Heart right ventricle (tissue), 16 donors: ENCODE results near the gene PLEKHA5. TPM values are rescaled to one million over a fixed set of nuclear protein-coding genes. Genes with fewer than 3 reads are reported as not detected.

Experiments used
- ATAC-seq, 8 donors: fragments of 200-7000 bp; cut with Tn5 transposase; one replicate each; pipeline ENCODE4 v1.9.1; 2020; ENCODE audit warnings: mild to moderate bottlenecking in 8 of 8, moderate library complexity in 8 of 8, moderate number of reproducible peaks in 1 of 8
- DNase-seq, 2 donors: peaks; one replicate each; pipeline ENCODE4 v3.0.0-alpha.2; 2020
- H3K27ac ChIP-seq, 10 donors: fragments of 200-600 bp; sonication (generic) in 2 of 10; one replicate each; pipeline versions ENCODE4 v1.5.0 to v1.8.0; 2020 to 2022; ENCODE audit warnings: mild to moderate bottlenecking in 3 of 10
- H3K27me3 ChIP-seq, 7 donors: fragments of 200-600 bp; one replicate each; pipeline ENCODE4 v1.8.0; 2021 to 2022; ENCODE audit warnings: mild to moderate bottlenecking in 2 of 7
- H3K36me3 ChIP-seq, 9 donors: fragments of 200-600 bp; sonication (generic) in 1 of 9; one replicate each; pipeline versions ENCODE4 v1.5.0 to v1.8.0; 2020 to 2022; ENCODE audit warnings: mild to moderate bottlenecking in 2 of 9
- H3K4me1 ChIP-seq, 9 donors: fragments of 200-600 bp; sonication (generic) in 1 of 9; one replicate each; pipeline versions ENCODE4 v1.5.0 to v1.8.0; 2020 to 2022; ENCODE audit warnings: mild to moderate bottlenecking in 4 of 9
- H3K4me3 ChIP-seq, 10 donors: fragments of 200-600 bp; sonication (generic) in 2 of 10; one replicate each; pipeline versions ENCODE4 v1.5.0 to v1.8.0; 2020 to 2022; ENCODE audit warnings: mild to moderate bottlenecking in 7 of 10, moderate library complexity in 2 of 10
- H3K9me3 ChIP-seq, 11 donors: fragments of 200-600 bp in 10 of 11; sonication (generic) in 2 of 11; one replicate each; pipeline versions ENCODE4 v1.5.0 to v1.8.0; 2013 to 2022; ENCODE audit warnings: mild to moderate bottlenecking in 2 of 11, control low read depth in 1 of 11, moderate library complexity in 1 of 11
- CTCF ChIP-seq, 9 donors: fragments of 200-600 bp; sonication (generic) in 2 of 9; IDR thresholded peaks; one replicate each; pipeline versions ENCODE4 v1.5.0 to v1.8.0; 2021 to 2022; ENCODE audit warnings: antibody characterized with exemption in 9 of 9, mild to moderate bottlenecking in 5 of 9, moderate library complexity in 1 of 9
- WGBS, 2 donors: extraction: QIAGEN DNeasy Blood & Tissue Kit; methylation state at CpG; one replicate each; pipeline ENCODE4 v1.1.7; 2013; ENCODE audit warnings: inconsistent platforms in 1 of 2; 5-methylcytosine and 5-hydroxymethylcytosine counted together
- intact Hi-C, 10 donors: fragments of 100-400 bp; cut with DNase I; formaldehyde crosslinking; loops; one replicate each; pipeline versions ENCODE4 v1.11.1 to v1.14.2; 2022
- polyA plus RNA-seq, 2 donors: library from polyadenylated mRNA; stranded (reverse); fragments of 200-250 nt; gene quantifications; one replicate each; pipeline ENCODE4 v1.2.3, GENCODE V29; 2013
- total RNA-seq, 10 donors: library from RNA; stranded (reverse); fragmentation: NEBNext Ultra II Directional in 3 of 10; extraction: Animal tissue kit (Norgen Biotek cat#: 25700) in 3 of 10; gene quantifications; one replicate each; pipeline versions ENCODE4 v1.2.1 to v1.2.4, GENCODE V29; 2021 to 2023
- donor health status: Arrhythmogenic right ventricular cardiomyopathy.
- donor health status: ischemic (EF 13 %, LVEDD 7.1; RV severe dilation, severe dysfunction).
- donor health status: healthy with polysubstance abuse.
- donor health status: DM: no; HTN: yes; CAD: no.
- donor health status: DM: no; HTN: no; CAD: no.
- donor health status: ischemic (EF 25% LVEDD 6.9; RV normal size, moderate dysfunction).
- donor health status: ischemic (EF 25% LVEDD 5.7; RV mildly dilated, moderate dysfunction).
- donor health status: healthy.
- donor health status: DM: yes; HTN: yes; CAD: no.
- donor health status: Ischemic cardiomyopathy.
- donor health status: ischemic (EF 35%, LVEDD 5.7; RV mildly dilated, moderate dysfunction).
- donor health status: nonischemic (EF 11% LVEDD 7.7; RV severe dilation, severe dysfunction).
- donor health status: DM: yes; HTN: yes; CAD: no.
- donor health status: PGD.
- donor health status: ischemic (EF 29% LVEDD 5.4; RV normal size, mild dysfunction).
- donor health status: nonischemic (EF 23%, LVEDD 6.1; RV moderate dilation, normal function).

PLEKHA5 gene
- total and polyA plus RNA-seq, 12 donors, result 11.8 to 77.1 (median 61.8) TPM

- TF ChIP-seq CTCF (IDR thresholded peaks at IDR 0.05), result no peak
- H3K27me3 ChIP-seq, result no peaks in the 10 kb centered on the region
- no peaks in the 10 kb centered on the region for H3K9me3 ChIP-seq
- DNase-seq (no peak), ATAC-seq (peak in 4 of 8 donors; percentile 56 to 70 (median 62))
- H3K27ac ChIP-seq, result peak overlapping the region in 3 of 10 donors; percentile 17 to 41 (median 34)
- no peak overlapping the region for H3K4me3 ChIP-seq
- intact Hi-C loops, result no loop called here
- peaks cover 0 to 41% (median 33%) of the 10 kb centered on the region in 9 donors for H3K4me1 ChIP-seq
- H3K36me3 ChIP-seq, result no peaks in the 10 kb centered on the region
Measured at GRCh38 chr12:19244312-19244711, 114.8 kb downstream of the PLEKHA5 start.

- Histone ChIP-seq H3K27ac (peak overlapping the region in 1 of 10 donors; percentile 41), H3K4me3 (no peak overlapping the region), H3K27me3 (no peaks in the 10 kb centered on the region), H3K4me1 (peaks cover 0 to 37% (median 27%) of the 10 kb centered on the region in 9 donors), H3K9me3 (no peaks in the 10 kb centered on the region), H3K36me3 (no peaks in the 10 kb centered on the region)
- intact Hi-C loops, result no loop called here
- TF ChIP-seq CTCF (IDR thresholded peaks at IDR 0.05), result no peak
- ATAC-seq (no peak), DNase-seq (no peak)
- WGBS, 2 donors, result 90 to 93% methylated on average over 4 of the region's 4 CpGs
Measured at GRCh38 chr12:19245106-19245505, 115.6 kb downstream of the PLEKHA5 start.

- Histone ChIP-seq H3K27ac (no peak overlapping the region), H3K4me3 (no peak overlapping the region), H3K36me3 (no peaks in the 10 kb centered on the region), H3K9me3 (no peaks in the 10 kb centered on the region), H3K4me1 (peaks cover 0 to 32% (median 26%) of the 10 kb centered on the region in 9 donors), H3K27me3 (no peaks in the 10 kb centered on the region)
- no peak for TF ChIP-seq CTCF (IDR thresholded peaks at IDR 0.05)
- 90 to 92% methylated on average over 7 of the region's 7 CpGs for WGBS, 2 donors
- no peak for DNase-seq
- ATAC-seq, result peak in 1 of 8 donors; percentile 54
- intact Hi-C loops, result no loop called here
Measured at GRCh38 chr12:19245666-19246065, 116.1 kb downstream of the PLEKHA5 start.

GRCh38 chr12:19246933-19247332 lies 117.4 kb downstream of the PLEKHA5 start:
- ATAC-seq, result no peak
- H3K4me1 ChIP-seq, result peaks cover 0 to 30% (median 27%) of the 10 kb centered on the region in 9 donors
- WGBS, 2 donors, result 87 to 89% methylated on average over 4 of the region's 4 CpGs

More at GRCh38 chr12:19246933-19247332, 117.4 kb downstream of the PLEKHA5 start:
- Histone ChIP-seq H3K36me3 (no peaks in the 10 kb centered on the region), H3K27me3 (no peaks in the 10 kb centered on the region), H3K4me3 (no peak overlapping the region), H3K27ac (no peak overlapping the region), H3K9me3 (no peaks in the 10 kb centered on the region)
- intact Hi-C loops, result no loop called here
- TF ChIP-seq CTCF (IDR thresholded peaks at IDR 0.05), result no peak
- no peak for DNase-seq
